ENCODE results near the gene WRAP73. TPM values are rescaled to one million over a fixed set of nuclear protein-coding genes. Genes with fewer than 3 reads are reported as not detected.

Gene WRAP73
- total RNA-seq, 1 donor from 2014 or later, result 47.7 TPM

- DNase-seq, result peak; percentile 52
These were observed 1.4 kb upstream of the WRAP73 start for GRCh38 chr1:3651026-3651929.

GRCh38 chr1:3650248-3651025 is 534 bp upstream of the WRAP73 start:
- Mint-ChIP-seq H3K36me3 (ENCODE audit: unreplicated experiment) (no peaks in the 10 kb centered on the region), H3K9me3 (ENCODE audit: unreplicated experiment) (peaks cover 4% of the 10 kb centered on the region), H3K27ac (ENCODE audit: unreplicated experiment) (peak overlapping the region; percentile 69), H3K4me1 (ENCODE audit: low read depth, unreplicated experiment) (peaks cover 11% of the 10 kb centered on the region), H3K4me3 (ENCODE audit: unreplicated experiment) (peak overlapping the region; percentile 76), H3K27me3 (ENCODE audit: unreplicated experiment) (peaks cover 9% of the 10 kb centered on the region)
- DNase-seq, result peak; percentile 15
- no peak for TF ChIP-seq CTCF (IDR thresholded peaks at IDR 0.05; ENCODE audit: partially characterized antibody, unreplicated experiment)

More at GRCh38 chr1:3651026-3651929, 1.4 kb upstream of the WRAP73 start:
- no peaks in the 10 kb centered on the region for H3K36me3 Mint-ChIP-seq (ENCODE audit: unreplicated experiment)
- H3K9me3 Mint-ChIP-seq (ENCODE audit: unreplicated experiment), result peaks cover 5% of the 10 kb centered on the region
- H3K4me3 Mint-ChIP-seq (ENCODE audit: unreplicated experiment), result peak overlapping the region; percentile 77
- no peak overlapping the region for H3K27ac Mint-ChIP-seq (ENCODE audit: unreplicated experiment)
- peaks cover 12% of the 10 kb centered on the region for H3K27me3 Mint-ChIP-seq (ENCODE audit: unreplicated experiment)
- H3K4me1 Mint-ChIP-seq (ENCODE audit: low read depth, unreplicated experiment), result peaks cover 13% of the 10 kb centered on the region
- no peak for TF ChIP-seq CTCF (IDR thresholded peaks at IDR 0.05; ENCODE audit: partially characterized antibody, unreplicated experiment)

GRCh38 chr1:3646596-3646995 is 3.3 kb downstream of the WRAP73 start:
- Mint-ChIP-seq H3K4me3 (ENCODE audit: unreplicated experiment) (no peak overlapping the region), H3K9me3 (ENCODE audit: unreplicated experiment) (peaks cover 2% of the 10 kb centered on the region), H3K4me1 (ENCODE audit: low read depth, unreplicated experiment) (peaks cover 4% of the 10 kb centered on the region), H3K27me3 (ENCODE audit: unreplicated experiment) (peaks cover 2% of the 10 kb centered on the region), H3K36me3 (ENCODE audit: unreplicated experiment) (peaks cover 5% of the 10 kb centered on the region), H3K27ac (ENCODE audit: unreplicated experiment) (no peak overlapping the region)
- DNase-seq, result peak; percentile 1
- TF ChIP-seq CTCF (IDR thresholded peaks at IDR 0.05; ENCODE audit: partially characterized antibody, unreplicated experiment), result no peak

- no peak overlapping the region for H3K27ac Mint-ChIP-seq (ENCODE audit: unreplicated experiment)
- no peak for TF ChIP-seq CTCF (IDR thresholded peaks at IDR 0.05; ENCODE audit: partially characterized antibody, unreplicated experiment)
- DNase-seq, result peak; percentile 9
- H3K36me3 Mint-ChIP-seq (ENCODE audit: unreplicated experiment), result peaks cover 5% of the 10 kb centered on the region
- peaks cover 2% of the 10 kb centered on the region for H3K9me3 Mint-ChIP-seq (ENCODE audit: unreplicated experiment)
- H3K27me3 Mint-ChIP-seq (ENCODE audit: unreplicated experiment), result peaks cover 2% of the 10 kb centered on the region
- peaks cover 4% of the 10 kb centered on the region for H3K4me1 Mint-ChIP-seq (ENCODE audit: low read depth, unreplicated experiment)
- no peak overlapping the region for H3K4me3 Mint-ChIP-seq (ENCODE audit: unreplicated experiment)
These were observed 4.1 kb downstream of the WRAP73 start for GRCh38 chr1:3645666-3646355.

All from glutamatergic neuron (in vitro differentiated cells).